Measurements from ENCODE around the gene SUOX. TPM values are rescaled to one million over a fixed set of nuclear protein-coding genes. Genes with fewer than 3 reads are reported as not detected.
"Not testable (repeated sequence)": the region's sequence is repeated elsewhere in the genome, so short reads cannot be mapped to it uniquely, and the experiment has no call there.

Gene SUOX
- 16.0 TPM for total RNA-seq

- peak; percentile 98 for ATAC-seq
Measured at GRCh38 chr12:55996715-55997534, at the start of gene SUOX. Gene SUOX, plus strand, starts transcription at chr12:55997276. Its CDS starts 4,946 bp downstream, at chr12:56002222.

GRCh38 chr12:55955344-55955743 lies 41.7 kb upstream of the SUOX start:
- peak; percentile 3 for ATAC-seq

GRCh38 chr12:55955800-55956508 lies 41.1 kb upstream of the SUOX start:
- peak; percentile 75 for ATAC-seq

- ATAC-seq = peak; percentile 77
Measured at GRCh38 chr12:55957106-55957859, 39.8 kb upstream of the SUOX start.

- no peak for ATAC-seq
Measured at GRCh38 chr12:55963760-55964159, 33.3 kb upstream of the SUOX start.

- ATAC-seq = no peak
Measured at GRCh38 chr12:55965240-55965639, 31.8 kb upstream of the SUOX start.

GRCh38 chr12:55965941-55966407 lies 31.1 kb upstream of the SUOX start, which contains the start of gene PMEL:
Gene PMEL, minus strand, starts transcription at chr12:55966042. Its CDS starts 31 bp downstream, at chr12:55966011.
- ATAC-seq = peak; percentile 14

- peak; percentile 89 for ATAC-seq
Measured at GRCh38 chr12:55966408-55967281, 30.4 kb upstream of the SUOX start, which contains the start of gene CDK2. Gene CDK2, plus strand, starts transcription at chr12:55966830. Its CDS starts 179 bp downstream, at chr12:55967009.

- no peak for ATAC-seq
Measured at GRCh38 chr12:55969356-55969755, 27.7 kb upstream of the SUOX start.

- ATAC-seq = no peak
Measured at GRCh38 chr12:55970775-55971174, 26.3 kb upstream of the SUOX start.

- ATAC-seq = no peak
Measured at GRCh38 chr12:55972042-55972441, 25.0 kb upstream of the SUOX start.

- ATAC-seq = no peak
Measured at GRCh38 chr12:55972456-55972855, 24.6 kb upstream of the SUOX start.

GRCh38 chr12:55972911-55973598 lies 24.0 kb upstream of the SUOX start:
- peak; percentile 12 for ATAC-seq

GRCh38 chr12:55973599-55974307 lies 23.3 kb upstream of the SUOX start, which contains the start of gene RAB5B:
Gene RAB5B, plus strand, starts transcription at chr12:55974078. Its CDS starts 12,883 bp downstream, at chr12:55986961.
- ATAC-seq = peak; percentile 94

- ATAC-seq = peak; percentile 49
Measured at GRCh38 chr12:55974308-55974730, 22.8 kb upstream of the SUOX start.

GRCh38 chr12:55978393-55978792 lies 18.7 kb upstream of the SUOX start:
- ATAC-seq = no peak

GRCh38 chr12:55979069-55979468 lies 18.0 kb upstream of the SUOX start:
- no peak for ATAC-seq

- not testable (repeated sequence) for ATAC-seq
Measured at GRCh38 chr12:55981882-55982281, 15.2 kb upstream of the SUOX start.

- ATAC-seq = no peak
Measured at GRCh38 chr12:55982319-55982936, 14.6 kb upstream of the SUOX start.
